HepG2 (cell line): ENCODE data around the gene ZNF804A. TPM values are rescaled to one million over a fixed set of nuclear protein-coding genes. Genes with fewer than 3 reads are reported as not detected.

Experiments
- ATAC-seq: fragments of 200-7000 bp; cut with Tn5 transposase; 3 replicates; pipeline ENCODE4 v1.9.1; 2020; ENCODE audit warnings: mild to moderate bottlenecking, moderate library complexity
- BruUV-seq: library from RNA; stranded (reverse); fragments of 400-500 nt; replicated peaks from 2 replicates; lab custom pipeline; 2021; lab: Mats Ljungman, UMichigan
- CTCF ChIA-PET: fragments of 300-600 bp; formaldehyde crosslinking; extraction: SDS; loops from one replicate; lab custom pipeline; 2021; ENCODE audit warnings: low total read pairs, inconsistent platforms, low intra/inter-chr PET ratio; lab: Yijun Ruan, JAX
- POLR2A ChIA-PET: fragments of 350-600 bp; sonication (Branson Sonifier 250); formaldehyde crosslinking; loops from one replicate; lab custom pipeline; 2020; ENCODE audit warnings: antibody characterized with exemption, inconsistent platforms; lab: Yijun Ruan, JAX
- DNase-seq: peaks from one replicate; pipeline ENCODE4 v3.0.0-alpha.2; 2015; ENCODE audit warnings: low spot score
- FAIRE-seq: peaks from 3 replicates; lab custom pipeline; 2011; peaks lifted over from hg19 to GRCh38; lab: Jason Lieb, UNC
- H2AFZ ChIP-seq: one replicate; pipeline ENCODE4 v1.6.1; 2011; ENCODE audit warnings: low read length, inconsistent platforms
- H3K27ac ChIP-seq: fragments of 300-600 bp; 3 replicates; pipeline ENCODE4 v1.8.0; 2011; ENCODE audit warnings: mixed run types, mild to moderate bottlenecking, mixed read lengths, low read length, inconsistent platforms; ENCODE audit not compliant: insufficient read depth; ENCODE audit errors: extremely low read length
- H3K27me3 ChIP-seq, 2 experiments: fragments of 200-600 bp in 1 of 2; 2 replicates in 1 of 2; 3 replicates in 1 of 2; pipeline versions ENCODE4 v1.6.0 to v1.8.0; 2011; ENCODE audit warnings: low read length in 2 of 2, mild to moderate bottlenecking in 2 of 2, moderate library complexity in 2 of 2, inconsistent platforms in 1 of 2; ENCODE audit not compliant: insufficient read depth in 2 of 2, control insufficient read depth in 1 of 2
- H3K36me3 ChIP-seq, 2 experiments: fragments of 200-600 bp in 1 of 2; replicated peaks in 1 of 2; 2 replicates in 1 of 2; 3 replicates in 1 of 2; pipeline versions ENCODE4 v1.5.1 to v1.8.0; 2011; ENCODE audit warnings: low read length in 2 of 2, inconsistent platforms in 1 of 2; ENCODE audit not compliant: insufficient read depth in 2 of 2, control insufficient read depth in 1 of 2
- H3K4me1 ChIP-seq: 2 replicates; pipeline ENCODE4 v1.5.1; 2012; ENCODE audit warnings: low read length, inconsistent platforms; ENCODE audit not compliant: insufficient read depth
- H3K4me2 ChIP-seq: 2 replicates; pipeline ENCODE4 v1.6.0; 2011; ENCODE audit warnings: low read depth, low read length, inconsistent platforms
- H3K4me3 ChIP-seq, 3 experiments: fragments of 200-600 bp in 1 of 3; sonication (generic), shearing (Covaris generic) in 1 of 3; replicated peaks in 1 of 3; 2 replicates each; pipeline ENCODE4 v1.5.1; 2011 to 2016; ENCODE audit warnings: low read length in 3 of 3, inconsistent platforms in 2 of 3, low read depth in 2 of 3, mild to moderate bottlenecking in 2 of 3, control low read depth in 1 of 3, mixed read lengths in 1 of 3; ENCODE audit not compliant: insufficient read depth in 1 of 3
- H3K79me2 ChIP-seq: one replicate; pipeline ENCODE4 v1.6.1; 2011; ENCODE audit warnings: low read length, inconsistent platforms; ENCODE audit not compliant: insufficient read depth
- H3K9ac ChIP-seq: 2 replicates; pipeline ENCODE4 v1.6.0; 2011; ENCODE audit warnings: mild to moderate bottlenecking, low read depth, low read length, inconsistent platforms; ENCODE audit not compliant: insufficient read depth
- H3K9me3 ChIP-seq: 2 replicates; pipeline ENCODE4 v1.5.1; 2012; ENCODE audit warnings: mild to moderate bottlenecking, low read length
- H4K20me1 ChIP-seq: 2 replicates; pipeline ENCODE4 v1.6.0; 2011; ENCODE audit warnings: inconsistent platforms, mild to moderate bottlenecking, low read length, moderate library complexity; ENCODE audit not compliant: insufficient read depth
- ATF4 ChIP-seq, 2 experiments: fragments of 450-650 bp in 1 of 2; sonication (generic) in 1 of 2; formaldehyde crosslinking; IDR thresholded peaks; 2 replicates each; pipeline versions ENCODE4 v1.5.0 to v1.8.0; 2020 to 2022; ENCODE audit warnings: mild to moderate bottlenecking in 1 of 2, missing genetic modification reagents in 1 of 2
- CC2D1A ChIP-seq: sonication (generic); formaldehyde crosslinking; IDR thresholded peaks from 2 replicates; pipeline ENCODE4 v1.8.1; 2023; ENCODE audit warnings: mild to moderate bottlenecking, missing genetic modification reagents
- DNMT3B ChIP-seq: conservative IDR thresholded peaks from 2 replicates; pipeline ENCODE4 v1.6.1; 2016; ENCODE audit warnings: missing biosample characterization, control low read depth
- ELK4 ChIP-seq: sonication (generic); formaldehyde crosslinking; IDR thresholded peaks from 2 replicates; pipeline ENCODE4 v1.9.0; 2021; ENCODE audit warnings: missing genetic modification reagents, borderline replicate concordance
- HBP1 ChIP-seq: IDR thresholded peaks from 2 replicates; pipeline ENCODE4 v1.6.1; 2016; ENCODE audit warnings: low read depth, control low read depth
- MAFF ChIP-seq: IDR thresholded peaks from 2 replicates; pipeline ENCODE4 v1.6.1; 2011; ENCODE audit warnings: low read depth, low read length, improper control_type of control experiment
- MAFK ChIP-seq, 2 experiments: IDR thresholded peaks in 1 of 2; conservative IDR thresholded peaks in 1 of 2; 2 replicates each; pipeline ENCODE4 v1.6.1; 2011; ENCODE audit warnings: improper control_type of control experiment in 2 of 2, low read length in 2 of 2
- XBP1 ChIP-seq: sonication (generic); formaldehyde crosslinking; IDR thresholded peaks from 2 replicates; pipeline ENCODE4 v1.5.0; 2020; ENCODE audit warnings: missing genetic modification reagents
- ZNF256 ChIP-seq: sonication (generic); formaldehyde crosslinking; conservative IDR thresholded peaks from 2 replicates; pipeline ENCODE4 v1.4.0; 2020; ENCODE audit warnings: missing genetic modification reagents
- ZNF503 ChIP-seq: sonication (generic); formaldehyde crosslinking; IDR thresholded peaks from 2 replicates; pipeline ENCODE4 v1.4.0; 2020; ENCODE audit warnings: missing genetic modification reagents
- ZNF724P ChIP-seq: sonication (generic); formaldehyde crosslinking; IDR thresholded peaks from 2 replicates; pipeline ENCODE4 v1.8.0; 2022; ENCODE audit warnings: missing genetic modification reagents, borderline replicate concordance
- ZNF768 ChIP-seq: sonication (generic); formaldehyde crosslinking; IDR thresholded peaks from 2 replicates; pipeline ENCODE4 v1.4.0; 2020; ENCODE audit warnings: missing genetic modification reagents
- WGBS: methylation state at CpG from one replicate; pipeline ENCODE4 v1.1.6; 2017; ENCODE audit warnings: low lambda C conversion rate; 5-methylcytosine and 5-hydroxymethylcytosine counted together
- in situ Hi-C: cut with HindIII; loops from 2 replicates; pipeline ENCODE4 v1.10.0; 2017; ENCODE audit warnings: low pct_unique_long_range_greater_than_20kb; ENCODE audit not compliant: extremely low pct_ligation_motif_present
- intact Hi-C: fragments of 100-400 bp; cut with micrococcal nuclease; formaldehyde crosslinking; loops from one replicate; pipeline ENCODE4 v1.10.0; 2022; ENCODE audit not compliant: unreplicated experiment
- polyA plus RNA-seq, 8 experiments: library from polyadenylated mRNA; depleted of rRNA in 3 of 8; stranded (reverse) in 7 of 8; unstranded in 1 of 8; fragments of >200 nt; fragmentation: Illumina TruSeq in 4 of 8; extraction: Trizol in 4 of 8; gene quantifications; 2 replicates each; pipeline versions ENCODE4 v1.2.1 to v1.2.3, GENCODE V29; 2011 to 2016; ENCODE audit warnings: low read depth in 4 of 8, missing spikeins in 1 of 8, mixed read lengths in 1 of 8; ENCODE audit not compliant: insufficient read depth in 1 of 8
- total RNA-seq, 5 experiments: library from RNA; depleted of rRNA; stranded (reverse); fragments of >200 nt; fragmentation: Illumina TruSeq; extraction: Trizol; gene quantifications; 2 replicates each; pipeline ENCODE4 v1.2.3, GENCODE V29; 2016; ENCODE audit warnings: low read depth in 1 of 5

ZNF804A gene
- total and polyA plus RNA-seq, 2 of the 13 experiments (the other 11 are each of a cell fraction or from before 2014, with no cell fraction given), result 0.07 to 0.09 TPM

- POLR2A ChIA-PET, result no interaction called here
- in situ Hi-C loops, result no loop called here
- FAIRE-seq (no peak), DNase-seq (no peak)
- Histone ChIP-seq H3K27me3 (no peaks in the 10 kb centered on the region), H3K4me2 (no peak overlapping the region), H3K79me2 (no peaks in the 10 kb centered on the region), H4K20me1 (no peaks in the 10 kb centered on the region)
- intact Hi-C loops, result no loop called here
- BruUV-seq, result no TSS peak
- TF ChIP-seq ZNF724P (CRISPR knock-in tag) (no peak), MAFK (conservative IDR thresholded peaks at IDR 0.05 in 1 of 2, IDR thresholded peaks at IDR 0.05 in 1 of 2; ENCODE audit: low read length in 2 of 2) (peak; percentile 78 to 89), MAFF (peak; percentile 83)
- TF ChIP-seq, all 625 proteins: peak for 2
- no peak overlapping the region for H2AFZ ChIP-seq
- no peak overlapping the region for H3K4me3 ChIP-seq
- CTCF ChIA-PET, result no interaction called here
- H3K9me3 ChIP-seq, result no peaks in the 10 kb centered on the region
- H3K4me1 ChIP-seq, result no peaks in the 10 kb centered on the region
- WGBS, result 3% methylated on average over 2 of the region's 2 CpGs
- no peak for ATAC-seq
- H3K27ac ChIP-seq, result no peak overlapping the region
- no peak overlapping the region for H3K9ac ChIP-seq
- H3K36me3 ChIP-seq, result no peaks in the 10 kb centered on the region
Observed at GRCh38 chr2:184760931-184761330, 162.6 kb downstream of the ZNF804A start.

GRCh38 chr2:184765112-184765895, 167.0 kb downstream of the ZNF804A start:
- H3K36me3 ChIP-seq, result no peaks in the 10 kb centered on the region
- BruUV-seq, result no TSS peak
- no peaks in the 10 kb centered on the region for H3K79me2 ChIP-seq
- in situ Hi-C loops, result no loop called here
- H3K9me3 ChIP-seq, result no peaks in the 10 kb centered on the region
- H3K9ac ChIP-seq, result no peak overlapping the region
- no peak overlapping the region for H3K4me2 ChIP-seq
- no peaks in the 10 kb centered on the region for H3K27me3 ChIP-seq
- POLR2A ChIA-PET, result no interaction called here
- H4K20me1 ChIP-seq, result no peaks in the 10 kb centered on the region
- peak overlapping the region; percentile 65 for H2AFZ ChIP-seq
- H3K27ac ChIP-seq, result no peak overlapping the region
- H3K4me3 ChIP-seq, result no peak overlapping the region; a peak in 1 of 6 replicates
- no peaks in the 10 kb centered on the region for H3K4me1 ChIP-seq
- intact Hi-C loops, result no loop called here
- WGBS, result 9% methylated on average over 8 of the region's 10 CpGs
- no peak for FAIRE-seq
- CTCF ChIA-PET, result no interaction called here
- no peak for DNase-seq
- no peak for ATAC-seq
- TF ChIP-seq ATF4 (CRISPR knock-in tag; IDR thresholded peaks at IDR 0.05), result no peak
- no peak for TF ChIP-seq DNMT3B
- no peak for TF ChIP-seq ELK4 (CRISPR knock-in tag)
- TF ChIP-seq CC2D1A (CRISPR knock-in tag), result no peak
- no peak for TF ChIP-seq HBP1 (CRISPR knock-in tag)
- no peak for TF ChIP-seq ZNF256 (CRISPR knock-in tag)
- no peak for TF ChIP-seq ZNF503 (CRISPR knock-in tag)
- TF ChIP-seq ZNF768 (CRISPR knock-in tag), result no peak
- TF ChIP-seq XBP1 (CRISPR knock-in tag), result no peak
